GM10266 (cell line): ENCODE results near the gene COMMD3.

Experiments
- DNase-seq: peaks from one replicate; pipeline ENCODE4 v3.0.0; 2012; ENCODE audit errors: extremely low spot score
- CTCF ChIP-seq: IDR thresholded peaks from 2 replicates; pipeline ENCODE4 v1.5.1; 2012; ENCODE audit warnings: mild to moderate bottlenecking, low read depth; ENCODE audit not compliant: control insufficient read depth, insufficient read depth; ENCODE audit errors: missing control alignments

COMMD3 gene

GRCh38 chr10:22319980-22320558, 3.9 kb downstream of the COMMD3 start:
- no peak for DNase-seq
- TF ChIP-seq CTCF, result no peak

GRCh38 chr10:22320591-22321155, 4.5 kb downstream of the COMMD3 start, which contains the start of gene BMI1:
TSS of gene BMI1 (plus strand) at chr10:22321099. CDS start at chr10:22326450, 5,351 bp downstream.
- DNase-seq, result peak; percentile 86
- no peak for TF ChIP-seq CTCF

- peak; percentile 78 for DNase-seq
- TF ChIP-seq CTCF, result no peak
Measured at GRCh38 chr10:22321156-22321923, 5.2 kb downstream of the COMMD3 start.

GRCh38 chr10:22321924-22322640, 5.9 kb downstream of the COMMD3 start:
- TF ChIP-seq CTCF, result no peak
- DNase-seq, result no peak

- TF ChIP-seq CTCF, result no peak
- DNase-seq, result no peak
Measured at GRCh38 chr10:22322641-22323160, 6.5 kb downstream of the COMMD3 start.

- TF ChIP-seq CTCF, result no peak
- DNase-seq, result no peak
Measured at GRCh38 chr10:22323538-22324305, 7.5 kb downstream of the COMMD3 start.
